ENCODE data around the gene ZNF219. TPM values are rescaled to one million over a fixed set of nuclear protein-coding genes. Genes with fewer than 3 reads are reported as not detected.

ZNF219 gene
- total and polyA plus RNA-seq, 10 of the 15 experiments (the other 5 are each of a cell fraction or from before 2014, with no cell fraction given): 0.16 to 6.4 (median 1.9) TPM

- Histone ChIP-seq H3K27ac (ENCODE audit: control insufficient read depth, insufficient read depth) (no peak within 1 kb of the TSS), H4K20me1 (ENCODE audit: control insufficient read depth, insufficient read depth) (no peaks in the 10 kb centered on the region), H3K4me1 (ENCODE audit: control insufficient read depth, insufficient read depth, low read length) (peaks cover 7% of the 10 kb centered on the region), H3K4me2 (ENCODE audit: control insufficient read depth, insufficient read depth) (no peak within 1 kb of the TSS), H3K9ac (ENCODE audit: control insufficient read depth, insufficient read depth, low read length) (no peak within 1 kb of the TSS), H3K4me3 (no peak within 1 kb of the TSS), H3K9me3 (replicated peaks; ENCODE audit: control insufficient read depth, insufficient read depth, low read length) (no peaks in the 10 kb centered on the region), H3K36me3 (ENCODE audit: control insufficient read depth in 2 of 2, insufficient read depth in 2 of 2, low read length in 1 of 2) (no peaks in the 10 kb centered on the region), H2AFZ (ENCODE audit: control insufficient read depth, low read depth, low read length) (no peak within 1 kb of the TSS), H3K79me2 (ENCODE audit: control insufficient read depth, insufficient read depth, low read length) (no peaks in the 10 kb centered on the region; the same call in 1 of the 2 replicates), H3K27me3 (replicated peaks in 1 of 2; ENCODE audit: control insufficient read depth in 2 of 2, insufficient read depth in 2 of 2, low read length in 1 of 2) (peaks cover 2 to 3% of the 10 kb centered on the region in 2 experiments; a peak in 2 of 4 replicates)
- ATAC-seq (no peak), DNase-seq (ENCODE audit: low read depth, low spot score) (no peak), FAIRE-seq (no peak)
- 36% methylated on average over 5 of the region's 5 CpGs for WGBS (ENCODE audit: insufficient coverage, insufficient replicate concordance, low lambda C conversion rate, missing lambda C conversion rate)
- in situ Hi-C loops (cut with MboI) (loop anchor here (5.0 kb wide), 1 partner anchor 84 kb away; no protein-coding TSS in a partner anchor), intact Hi-C loops (cut with micrococcal nuclease; ENCODE audit: unreplicated experiment) (loop anchor here (5.0 kb wide), 1 partner anchor 759 kb away; the partner anchor contains the start of gene PARP2)
- TF ChIP-seq ZBED1 (IDR thresholded peaks at IDR 0.05; ENCODE audit: borderline replicate concordance) (no peak), ZBTB40 (IDR thresholded peaks at IDR 0.05; ENCODE audit: borderline replicate concordance) (no peak), IRF4 (IDR thresholded peaks at IDR 0.05; ENCODE audit: low read depth, low read length) (no peak), MEF2A (IDR thresholded peaks at IDR 0.05; ENCODE audit: insufficient read depth, low read depth, low read length) (no peak), NFIC (IDR thresholded peaks at IDR 0.05; ENCODE audit: low read depth, low read length) (no peak), MTA3 (IDR thresholded peaks at IDR 0.05; ENCODE audit: borderline replicate concordance, low read length) (no peak), BACH1 (IDR thresholded peaks at IDR 0.05; ENCODE audit: borderline replicate concordance) (no peak), PKNOX1 (IDR thresholded peaks at IDR 0.05) (no peak), ZZZ3 (IDR thresholded peaks at IDR 0.05; ENCODE audit: control insufficient read depth, insufficient read length, low read depth) (no peak), SMAD5 (IDR thresholded peaks at IDR 0.05; ENCODE audit: low read depth) (no peak), CHD2 (IDR thresholded peaks at IDR 0.05; ENCODE audit: borderline replicate concordance, low read depth, low read length) (no peak)
- ChIA-PET RAD21 (ENCODE audit: unreplicated experiment) (interaction anchor here (1.5 to 5.4 kb wide), 2 partner anchors 8 to 86 kb away, joined by 6 to 51 read pairs; no protein-coding TSS in a partner anchor), CTCF (interaction anchor here (1.3 to 10.6 kb wide), 6 partner anchors 6 to 86 kb away, joined by 3 to 253 read pairs (median 126); partner anchors contain the start of gene ARHGEF40), POLR2A (interaction anchor here (0.6 to 1.5 kb wide), 3 partner anchors 8 to 458 kb away, joined by 3 to 4 read pairs (median 3); no protein-coding TSS in a partner anchor), SMC1A (ENCODE audit: uncharacterized antibody, unreplicated experiment) (interaction anchor here (0.8 to 7.8 kb wide), 3 partner anchors 8 to 87 kb away, joined by 3 to 99 read pairs (median 7); no protein-coding TSS in a partner anchor)
- no TSS peak for BruUV-seq (replicated peaks)
Measured at GRCh38 chr14:21100931-21101330, 2.5 kb upstream of the ZNF219 start, which contains the start of gene TMEM253. Gene TMEM253 (plus strand): TSS chr14:21101066. CDS start chr14:21101344, 278 bp downstream.
